Stomach (tissue), 4 donors: ENCODE results near the gene TTC28.

Experiments used
- EP300 ChIP-seq: sonication (generic); formaldehyde crosslinking; IDR thresholded peaks from one replicate; pipeline ENCODE4 v1.6.1; 2017; ENCODE audit warnings: antibody characterized with exemption
- POLR2A ChIP-seq, 4 donors: fragments of 450-650 bp; IDR thresholded peaks; one replicate each; pipeline ENCODE4 v1.6.1; 2016; ENCODE audit warnings: antibody characterized with exemption in 4 of 4, control low read depth in 2 of 4, mild to moderate bottlenecking in 1 of 4, moderate library complexity in 1 of 4
- POLR2AphosphoS5 ChIP-seq, 3 donors: sonication (generic); formaldehyde crosslinking; IDR thresholded peaks; one replicate each; pipeline ENCODE4 v1.6.1; 2016; ENCODE audit warnings: antibody characterized with exemption in 3 of 3
- TF ChIP-seq, protein P1 (sequence below), 7 experiments: fragments of 450-650 bp in 4 of 7; fragments of 200-600 bp in 3 of 7; sonication (generic) in 3 of 7; IDR thresholded peaks; one replicate each; pipeline ENCODE4 v1.5.1; 2016 to 2019; ENCODE audit warnings: antibody characterized with exemption in 7 of 7, control low read depth in 2 of 7, mild to moderate bottlenecking in 1 of 7

DNA sequence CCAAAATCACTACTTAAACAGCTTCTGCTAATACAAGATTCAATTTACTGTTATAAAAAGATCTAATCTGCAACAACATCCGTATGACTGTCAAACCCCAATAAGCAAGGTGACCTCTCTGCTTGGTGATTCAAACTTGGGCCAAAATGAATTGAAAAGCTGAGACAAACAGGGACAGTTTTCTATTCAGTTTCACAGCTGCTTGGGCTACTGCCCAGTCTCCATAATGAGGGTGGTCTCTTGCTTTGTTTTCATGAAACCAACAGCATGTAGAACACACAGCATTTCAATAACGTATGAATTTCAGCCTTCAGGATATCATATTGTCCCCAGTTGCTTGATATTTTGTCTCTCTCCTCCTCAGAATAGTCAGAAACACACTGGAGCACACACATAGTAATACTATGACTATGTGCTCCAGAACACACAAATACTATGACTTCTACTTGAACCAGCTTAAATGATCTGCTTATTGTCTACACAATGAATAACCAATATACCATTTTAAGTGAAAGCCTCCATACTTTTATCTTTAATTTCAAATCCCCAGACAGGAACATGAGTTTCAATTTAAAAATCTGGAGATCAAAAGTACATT, 285.0 kb downstream of the TTC28 start:
- TF ChIP-seq POLR2A (IDR thresholded peaks at IDR 0.05), result no peak
- TF ChIP-seq, protein P1, sequence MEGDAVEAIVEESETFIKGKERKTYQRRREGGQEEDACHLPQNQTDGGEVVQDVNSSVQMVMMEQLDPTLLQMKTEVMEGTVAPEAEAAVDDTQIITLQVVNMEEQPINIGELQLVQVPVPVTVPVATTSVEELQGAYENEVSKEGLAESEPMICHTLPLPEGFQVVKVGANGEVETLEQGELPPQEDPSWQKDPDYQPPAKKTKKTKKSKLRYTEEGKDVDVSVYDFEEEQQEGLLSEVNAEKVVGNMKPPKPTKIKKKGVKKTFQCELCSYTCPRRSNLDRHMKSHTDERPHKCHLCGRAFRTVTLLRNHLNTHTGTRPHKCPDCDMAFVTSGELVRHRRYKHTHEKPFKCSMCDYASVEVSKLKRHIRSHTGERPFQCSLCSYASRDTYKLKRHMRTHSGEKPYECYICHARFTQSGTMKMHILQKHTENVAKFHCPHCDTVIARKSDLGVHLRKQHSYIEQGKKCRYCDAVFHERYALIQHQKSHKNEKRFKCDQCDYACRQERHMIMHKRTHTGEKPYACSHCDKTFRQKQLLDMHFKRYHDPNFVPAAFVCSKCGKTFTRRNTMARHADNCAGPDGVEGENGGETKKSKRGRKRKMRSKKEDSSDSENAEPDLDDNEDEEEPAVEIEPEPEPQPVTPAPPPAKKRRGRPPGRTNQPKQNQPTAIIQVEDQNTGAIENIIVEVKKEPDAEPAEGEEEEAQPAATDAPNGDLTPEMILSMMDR (IDR thresholded peaks at IDR 0.05), result no peak
- TF ChIP-seq EP300, result no peak
- no peak for TF ChIP-seq POLR2AphosphoS5 (IDR thresholded peaks at IDR 0.05)
